GM18861 (cell line): Measurements from ENCODE around the gene GTF2I.
"Not testable (repeated sequence)": the region's sequence is repeated elsewhere in the genome, so short reads cannot be mapped to it uniquely, and the experiment has no call there.

Source experiments
- ATAC-seq: cut with Tn5 transposase; IDR thresholded peaks from one replicate; pipeline ENCODE4 v1.9.1; 2021; ENCODE audit not compliant: unreplicated experiment

Gene GTF2I

GRCh38 chr7:74709880-74710671, 52.6 kb downstream of the GTF2I start:
- ATAC-seq = no peak

GRCh38 chr7:74713567-74713966, 56.0 kb downstream of the GTF2I start:
- no peak for ATAC-seq

- no peak for ATAC-seq
Observed at GRCh38 chr7:74717889-74718288, 60.4 kb downstream of the GTF2I start.

- ATAC-seq = no peak
Observed at GRCh38 chr7:74718336-74718735, 60.8 kb downstream of the GTF2I start.

GRCh38 chr7:74722153-74722552, 64.6 kb downstream of the GTF2I start:
- ATAC-seq = no peak

GRCh38 chr7:74725840-74726239, 68.3 kb downstream of the GTF2I start:
- no peak for ATAC-seq

GRCh38 chr7:74726309-74727101, 69.0 kb downstream of the GTF2I start:
- no peak for ATAC-seq

GRCh38 chr7:74728686-74729085, 71.2 kb downstream of the GTF2I start:
- not testable (repeated sequence) for ATAC-seq

GRCh38 chr7:74730186-74730585, 72.7 kb downstream of the GTF2I start:
- ATAC-seq = not testable (repeated sequence)

GRCh38 chr7:74739974-74740703, 82.6 kb downstream of the GTF2I start:
- ATAC-seq = not testable (repeated sequence)

- ATAC-seq = not testable (repeated sequence)
Observed at GRCh38 chr7:74743936-74744557, 86.5 kb downstream of the GTF2I start.

GRCh38 chr7:74753921-74754482, 96.5 kb downstream of the GTF2I start:
- not testable (repeated sequence) for ATAC-seq

GRCh38 chr7:74756673-74757072, 99.2 kb downstream of the GTF2I start:
- ATAC-seq = not testable (repeated sequence)

GRCh38 chr7:74758268-74758667, 100.8 kb downstream of the GTF2I start:
- ATAC-seq = not testable (repeated sequence)

- ATAC-seq = not testable (repeated sequence)
Observed at GRCh38 chr7:74758982-74759381, 101.5 kb downstream of the GTF2I start.

- not testable (repeated sequence) for ATAC-seq
Observed at GRCh38 chr7:74765205-74765918, 107.8 kb downstream of the GTF2I start.

GRCh38 chr7:74766509-74766908, 109.0 kb downstream of the GTF2I start:
- ATAC-seq = not testable (repeated sequence)

GRCh38 chr7:74766991-74767390, 109.5 kb downstream of the GTF2I start:
- ATAC-seq = not testable (repeated sequence)

- ATAC-seq = not testable (repeated sequence)
Observed at GRCh38 chr7:74770062-74770461, 112.5 kb downstream of the GTF2I start.

GRCh38 chr7:74772093-74772492, 114.6 kb downstream of the GTF2I start:
- not testable (repeated sequence) for ATAC-seq
